GM21367 (cell line): ENCODE results near the gene TMEM253.

Source experiments
- ATAC-seq: cut with Tn5 transposase; IDR thresholded peaks from one replicate; pipeline ENCODE4 v1.9.1; 2021; ENCODE audit not compliant: unreplicated experiment

The TMEM253 gene

DNA sequence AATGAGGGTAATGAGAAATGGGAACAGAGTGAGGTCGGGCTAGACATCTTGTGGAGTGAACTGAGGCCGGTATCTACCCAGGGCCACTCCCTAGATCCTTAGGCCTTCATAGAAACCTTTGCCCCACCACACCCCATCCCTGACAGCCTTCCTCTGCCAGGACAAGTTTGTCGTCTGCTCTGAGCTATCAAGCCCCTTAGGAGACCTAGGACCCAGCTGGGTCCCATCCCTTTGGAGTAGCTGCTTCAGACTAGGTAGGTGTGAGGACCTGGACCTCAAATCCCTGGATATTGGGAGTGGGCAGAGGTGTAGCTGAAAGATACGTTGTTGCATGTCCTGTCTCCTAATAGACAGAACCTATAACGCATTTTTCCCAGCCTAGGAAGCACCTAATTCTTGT is at the start of gene TMEM253:
Gene TMEM253, plus strand, starts transcription at position 136 of the 400 bp plus-strand sequence. CDS start 278 bp downstream, outside the sequence.
- ATAC-seq = no peak

- no peak for ATAC-seq
Measured at GRCh38 chr14:21053184-21054122, 47.4 kb upstream of the TMEM253 start.

DNA sequence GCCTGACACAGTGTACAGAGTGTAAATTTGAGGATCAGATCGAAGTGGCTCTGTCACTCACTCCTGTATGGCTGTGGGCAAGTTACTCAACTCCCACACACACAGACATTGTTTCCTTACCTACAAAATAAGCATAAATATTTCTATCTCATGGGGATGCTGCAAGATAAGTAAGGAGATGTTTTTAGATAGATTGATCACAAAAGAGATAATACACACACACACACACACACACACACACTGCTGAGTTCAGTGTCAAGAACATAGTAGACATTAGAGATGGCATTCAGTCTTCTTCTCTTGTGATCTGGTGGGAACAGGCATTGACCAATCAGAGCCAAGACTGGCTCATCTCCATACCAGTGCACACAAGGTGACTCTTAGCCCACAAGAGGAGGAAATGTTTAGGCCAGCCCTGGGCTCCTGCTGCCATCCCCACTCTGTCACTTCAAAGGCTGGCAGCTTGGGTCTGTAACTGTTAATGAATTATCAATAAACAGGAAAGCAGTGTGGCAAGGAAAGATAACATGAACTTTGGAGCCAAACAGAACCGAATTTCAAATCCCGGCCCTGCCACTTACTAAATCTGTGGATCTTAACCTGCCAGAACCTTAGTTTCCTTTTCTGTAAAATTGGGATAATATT is 46.6 kb upstream of the TMEM253 start:
- ATAC-seq = no peak

DNA sequence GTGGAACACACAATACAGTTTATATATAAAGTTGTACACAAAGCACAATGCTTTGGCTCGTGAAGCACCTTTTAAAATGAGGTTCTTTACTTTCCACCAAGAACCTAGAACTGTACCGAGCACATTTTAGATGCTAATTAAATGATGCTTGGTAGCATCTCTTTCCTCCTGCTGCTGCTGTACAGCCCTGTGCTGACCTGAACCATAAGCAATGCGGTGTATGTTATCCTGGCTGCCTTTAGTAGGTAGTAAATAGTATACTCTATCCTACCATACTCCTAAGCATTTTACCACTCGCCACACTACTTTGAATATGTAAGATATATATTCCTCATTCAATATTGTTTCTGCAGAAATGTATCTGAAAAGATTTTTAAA is 46.1 kb upstream of the TMEM253 start:
- ATAC-seq = no peak

DNA sequence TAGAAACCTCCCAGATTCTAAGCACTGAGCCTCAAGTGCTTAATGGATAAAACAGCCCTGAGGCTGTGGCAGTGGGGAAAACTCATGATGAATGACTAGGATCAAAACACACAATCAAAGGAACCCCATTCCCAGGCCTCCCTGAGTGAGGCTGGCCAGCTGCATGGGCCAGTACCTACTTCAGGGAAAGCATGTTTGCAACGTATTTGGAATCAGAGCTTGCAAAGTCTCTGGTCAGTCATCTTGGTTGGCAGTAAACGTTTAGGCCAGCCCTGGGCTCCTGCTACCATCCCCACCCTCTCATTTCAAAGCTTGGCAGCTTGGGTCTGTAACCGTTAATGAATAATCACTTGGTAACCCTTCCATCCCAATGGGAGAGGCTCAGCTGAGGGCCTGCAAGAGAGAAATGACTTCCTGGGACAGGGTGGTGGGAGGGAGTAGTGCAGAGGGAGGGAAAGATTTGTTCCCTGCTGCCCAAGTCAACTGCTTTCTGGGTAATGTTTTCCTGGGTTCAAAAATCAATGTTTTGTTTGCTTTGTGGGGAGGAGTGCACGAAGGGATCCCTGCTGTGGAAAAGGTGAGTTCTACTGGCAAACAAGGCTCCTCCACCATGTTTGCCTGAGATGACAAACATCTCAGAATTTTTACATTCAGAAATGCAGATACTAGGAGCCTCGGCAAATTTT is 45.3 kb upstream of the TMEM253 start:
- ATAC-seq = no peak

GRCh38 chr14:21056520-21057163 is 44.2 kb upstream of the TMEM253 start:
- ATAC-seq = no peak

GRCh38 chr14:21057803-21058675 is 42.8 kb upstream of the TMEM253 start, which contains the start of gene RNASE8:
Gene RNASE8, plus strand, starts transcription at chr14:21057822. Its CDS starts 71 bp downstream, at chr14:21057893.
- ATAC-seq = no peak

GRCh38 chr14:21058903-21059302 is 42.0 kb upstream of the TMEM253 start:
- ATAC-seq = no peak

DNA sequence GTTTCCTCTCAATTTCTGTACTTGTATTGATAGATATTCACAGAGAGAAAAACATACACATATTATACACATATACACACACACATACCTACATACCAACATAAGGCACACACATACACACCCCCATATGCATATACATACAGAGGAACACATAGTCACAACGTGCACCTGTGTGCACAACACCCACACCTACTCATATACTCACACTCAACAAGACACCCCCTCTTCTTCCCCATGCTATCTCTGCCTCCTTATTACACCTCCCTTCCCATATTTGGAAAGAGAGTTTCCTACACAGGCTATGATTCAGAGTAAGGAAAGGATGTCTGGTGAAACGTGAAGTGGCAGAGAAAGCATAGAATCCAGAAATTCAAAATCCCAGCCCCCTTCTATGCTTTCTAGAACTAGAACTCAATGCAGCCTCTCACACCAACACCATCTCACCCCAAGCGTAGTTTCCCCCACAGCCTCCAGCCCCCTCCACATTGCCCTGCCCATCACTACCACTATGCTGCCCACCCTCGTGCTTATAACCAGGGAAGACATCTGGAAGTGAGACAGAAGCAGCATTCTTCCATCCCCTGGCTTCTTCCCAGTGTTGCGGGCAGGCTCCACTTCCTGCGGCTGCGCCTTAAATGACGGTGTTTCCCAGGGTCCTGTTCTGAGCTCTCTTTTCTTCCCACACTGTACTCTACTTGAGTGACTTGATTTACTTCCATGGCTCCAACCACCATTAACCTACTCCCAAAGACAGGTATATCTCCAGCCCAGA is 40.8 kb upstream of the TMEM253 start:
- no peak for ATAC-seq

GRCh38 chr14:21060614-21061346 is 40.1 kb upstream of the TMEM253 start:
- ATAC-seq = no peak

- no peak for ATAC-seq
Measured at GRCh38 chr14:21061347-21061668, 39.6 kb upstream of the TMEM253 start.

- ATAC-seq = no peak
Measured at GRCh38 chr14:21063479-21063878, 37.4 kb upstream of the TMEM253 start.

DNA sequence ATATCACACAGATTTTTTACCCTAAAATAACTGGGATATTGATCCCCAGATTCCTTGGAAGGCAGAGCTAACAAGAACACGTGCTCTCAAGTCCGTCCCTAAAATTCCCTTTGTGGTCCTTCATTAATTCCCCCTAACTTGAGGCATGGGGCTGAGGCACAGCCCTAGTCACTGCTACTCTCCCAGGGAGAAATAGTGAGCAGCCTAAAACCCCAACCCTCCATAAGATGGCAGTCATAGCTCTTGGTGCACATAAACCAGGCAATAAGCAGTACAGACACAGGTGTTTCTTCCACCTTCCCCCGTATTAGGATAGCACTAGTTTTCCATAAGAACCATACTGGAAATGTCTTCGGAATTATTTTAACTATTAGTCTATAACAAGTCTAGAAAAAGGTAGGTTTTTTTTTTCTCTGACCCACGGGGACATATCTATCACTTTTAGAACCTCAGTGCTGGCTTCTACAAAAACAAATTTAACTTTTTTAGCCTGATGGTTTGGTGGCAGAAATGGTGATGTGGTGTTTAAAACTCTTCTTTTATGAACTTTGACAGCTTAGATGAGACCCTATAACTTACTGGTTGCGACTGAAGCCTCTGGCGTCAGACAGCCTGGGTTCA is 33.9 kb upstream of the TMEM253 start:
- no peak for ATAC-seq

GRCh38 chr14:21068521-21069387 is 32.1 kb upstream of the TMEM253 start:
- ATAC-seq = no peak

DNA sequence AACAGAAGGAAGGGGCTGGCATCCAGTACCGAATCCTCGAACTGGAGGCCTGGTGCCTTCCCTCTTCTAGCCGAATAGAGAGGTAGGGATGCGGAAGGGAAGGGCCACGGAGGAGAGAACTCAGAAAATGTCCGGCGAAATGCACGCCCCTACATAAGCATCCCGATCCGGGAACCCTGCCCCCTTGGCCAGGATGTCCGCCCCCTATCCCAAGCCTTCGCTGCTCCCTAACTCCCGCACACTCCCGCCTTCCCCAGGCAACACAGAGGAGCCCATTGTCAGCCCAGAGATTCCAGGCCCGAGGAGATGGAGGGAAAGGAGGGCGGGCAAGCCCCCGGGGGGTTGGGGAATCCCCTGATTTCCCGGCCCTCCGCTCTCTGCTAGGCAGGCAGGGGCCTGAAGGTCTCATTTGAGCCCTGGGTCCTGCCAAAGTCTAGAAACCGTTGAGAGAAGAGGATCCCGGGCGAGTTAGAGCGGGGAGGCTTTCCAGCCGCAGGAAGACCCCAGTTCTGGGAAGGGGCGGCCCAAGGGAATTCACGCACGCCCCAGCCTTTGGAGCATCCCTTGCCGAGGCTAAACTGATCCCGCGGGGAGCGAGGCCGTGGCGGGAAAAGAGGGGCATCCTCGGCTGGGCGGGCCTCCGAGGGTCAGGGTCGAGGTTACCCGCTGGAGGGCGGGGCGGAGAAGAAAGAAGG is 31.3 kb upstream of the TMEM253 start:
- no peak for ATAC-seq

DNA sequence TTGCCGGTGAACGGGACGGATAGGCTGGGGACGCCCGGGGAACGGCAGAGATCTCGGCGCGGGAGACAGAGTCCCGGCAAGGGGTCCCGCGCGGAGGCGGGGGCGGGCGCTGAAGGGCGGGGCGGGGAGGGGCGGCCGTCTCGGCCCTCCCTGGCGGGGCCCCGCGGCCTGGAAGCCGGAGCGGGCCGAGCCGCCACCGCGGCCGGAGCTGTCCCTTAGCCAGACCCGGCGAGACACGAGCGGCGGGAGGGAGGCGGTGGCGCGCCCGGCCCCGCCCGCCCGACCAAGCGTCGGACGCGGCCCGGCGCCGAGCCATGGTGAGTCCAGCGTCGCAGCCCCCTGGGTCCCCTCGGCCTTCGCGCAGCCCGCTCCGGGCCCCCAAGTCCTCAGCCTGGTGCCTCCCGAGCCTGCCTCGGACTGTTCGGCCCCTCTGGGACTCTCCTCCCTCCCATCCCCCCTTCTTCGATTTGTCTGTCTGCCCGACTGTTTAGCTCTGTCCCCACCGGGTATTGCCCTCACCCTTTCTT is 30.7 kb upstream of the TMEM253 start, which contains the start of gene ARHGEF40:
Gene ARHGEF40, plus strand, starts transcription at position 222 of the 527 bp plus-strand sequence. Its CDS starts 93 bp downstream, at position 315.
- ATAC-seq = no peak
